ENCODE data around the gene EXOC4.
A peak's percentile ranks its signal among the peaks of the same experiment; 100 is the strongest.

Gene EXOC4

DNA sequence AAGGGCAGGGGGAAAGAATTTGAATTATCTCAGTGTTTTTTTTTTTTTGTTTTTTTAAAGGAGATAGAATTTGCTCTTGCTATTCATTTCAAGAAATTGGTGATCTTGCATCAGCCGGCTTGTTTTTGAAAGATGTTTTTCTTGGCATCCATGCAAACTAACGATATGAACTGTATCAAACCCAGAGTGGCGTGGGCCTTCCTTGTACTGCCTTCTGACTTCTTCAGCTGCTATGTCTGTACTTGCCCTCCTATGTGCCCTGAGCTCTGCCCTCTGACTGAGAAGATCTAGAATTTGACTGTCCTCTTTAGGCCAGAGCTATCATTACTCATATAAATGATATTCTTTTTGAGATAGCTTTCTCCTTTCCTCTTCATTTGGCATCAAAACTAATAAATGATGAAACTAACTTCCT, 183.1 kb downstream of the EXOC4 start (continued):
- TF ChIP-seq KLF16 (tag by site-specific recombination; IDR thresholded peaks at IDR 0.05) (no peak), ZEB2 (tag by site-specific recombination; IDR thresholded peaks at IDR 0.05) (0 out of 2 replicates have a peak, but pooled peaks have one; percentile 52), BCL6B (tag by site-specific recombination; IDR thresholded peaks at IDR 0.05) (no peak), ZNF202 (tag by site-specific recombination; IDR thresholded peaks at IDR 0.05; ENCODE audit: borderline replicate concordance) (no peak), ZSCAN4 (tag by site-specific recombination; IDR thresholded peaks at IDR 0.05) (peak; percentile 13; the same call in 1 of the 2 replicates), MYNN (tag by site-specific recombination; IDR thresholded peaks at IDR 0.05; ENCODE audit: borderline replicate concordance) (no peak), ZNF335 (tag by site-specific recombination; conservative IDR thresholded peaks at IDR 0.05) (peak; percentile 61), ZNF558 (tag by site-specific recombination; IDR thresholded peaks at IDR 0.05) (peak; percentile 71; the same call in 1 of the 2 replicates)
- TF ChIP-seq, protein P1, sequence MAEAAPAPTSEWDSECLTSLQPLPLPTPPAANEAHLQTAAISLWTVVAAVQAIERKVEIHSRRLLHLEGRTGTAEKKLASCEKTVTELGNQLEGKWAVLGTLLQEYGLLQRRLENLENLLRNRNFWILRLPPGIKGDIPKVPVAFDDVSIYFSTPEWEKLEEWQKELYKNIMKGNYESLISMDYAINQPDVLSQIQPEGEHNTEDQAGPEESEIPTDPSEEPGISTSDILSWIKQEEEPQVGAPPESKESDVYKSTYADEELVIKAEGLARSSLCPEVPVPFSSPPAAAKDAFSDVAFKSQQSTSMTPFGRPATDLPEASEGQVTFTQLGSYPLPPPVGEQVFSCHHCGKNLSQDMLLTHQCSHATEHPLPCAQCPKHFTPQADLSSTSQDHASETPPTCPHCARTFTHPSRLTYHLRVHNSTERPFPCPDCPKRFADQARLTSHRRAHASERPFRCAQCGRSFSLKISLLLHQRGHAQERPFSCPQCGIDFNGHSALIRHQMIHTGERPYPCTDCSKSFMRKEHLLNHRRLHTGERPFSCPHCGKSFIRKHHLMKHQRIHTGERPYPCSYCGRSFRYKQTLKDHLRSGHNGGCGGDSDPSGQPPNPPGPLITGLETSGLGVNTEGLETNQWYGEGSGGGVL (tag by site-specific recombination; IDR thresholded peaks at IDR 0.05), result no peak

DNA sequence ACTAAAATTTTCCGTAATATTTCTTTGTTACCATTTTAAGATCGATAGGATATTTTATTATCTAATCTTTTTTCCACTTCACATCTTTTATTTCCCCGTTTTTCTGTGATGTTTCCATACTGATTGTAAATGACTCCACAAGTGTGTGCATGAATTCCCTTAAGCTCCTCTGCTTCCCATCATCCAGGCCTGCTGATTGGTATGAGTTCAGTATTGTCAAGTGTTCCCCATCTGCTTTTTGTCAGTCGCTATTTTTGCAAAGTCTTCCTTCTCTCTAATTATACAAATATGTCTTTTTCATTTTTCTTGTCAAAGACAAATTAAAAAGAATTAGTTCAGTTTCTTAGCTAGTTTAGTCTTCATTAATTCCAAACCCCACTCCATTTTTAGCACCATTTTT, 184.7 kb downstream of the EXOC4 start:
- Histone ChIP-seq H3K36me3 (ENCODE audit: control insufficient read depth in 2 of 2, insufficient read depth in 1 of 2, low read length in 2 of 2) (no peaks in the 10 kb centered on the region), H3K27ac (ENCODE audit: extremely low read depth, low read depth, low read length) (no peak overlapping the region), H3K4me1 (ENCODE audit: control insufficient read depth, insufficient read depth, low read length) (peaks cover 4% of the 10 kb centered on the region; the same call in 1 of the 2 replicates), H3K4me3 (ENCODE audit: low read depth, low read length) (no peak overlapping the region), H3K9me3 (ENCODE audit: control insufficient read depth, insufficient read depth, low read depth, low read length) (no peaks in the 10 kb centered on the region)
- ChIA-PET CTCF (interaction anchor here (0.6 to 1.0 kb wide), 3 partner anchors 18 to 857 kb away, joined by 3 to 4 read pairs (median 4); no protein-coding TSS in a partner anchor), POLR2A (no interaction called here)
- TF ChIP-seq ZSCAN4 (tag by site-specific recombination; IDR thresholded peaks at IDR 0.05) (no peak), KLF7 (tag by site-specific recombination; IDR thresholded peaks at IDR 0.05; ENCODE audit: borderline replicate concordance) (no peak), ZNF146 (tag by site-specific recombination; IDR thresholded peaks at IDR 0.05) (no peak), ZNF596 (tag by site-specific recombination; IDR thresholded peaks at IDR 0.05) (no peak), FEZF1 (tag by site-specific recombination; IDR thresholded peaks at IDR 0.05) (no peak), ZSCAN5A (tag by site-specific recombination; IDR thresholded peaks at IDR 0.05) (no peak), ZNF580 (tag by site-specific recombination; IDR thresholded peaks at IDR 0.05) (no peak), ZNF157 (tag by site-specific recombination; IDR thresholded peaks at IDR 0.05) (no peak), MZF1 (tag by site-specific recombination; IDR thresholded peaks at IDR 0.05; ENCODE audit: borderline replicate concordance) (no peak)
